ENCODE measurements around the gene CD101.

The CD101 gene

GRCh38 chr1:116957646-116958045 lies 43.9 kb upstream of the CD101 start:
- H4K8ac ChIP-seq (ENCODE audit: low read length): no peak overlapping the region
- H3K36me3 ChIP-seq (ENCODE audit: control insufficient read depth in 1 of 2, insufficient read depth in 2 of 2, low read depth in 1 of 2, low read length in 2 of 2): peaks cover 10 to 34% of the 10 kb centered on the region in 2 experiments
- H2BK5ac ChIP-seq (ENCODE audit: low read depth, low read length, poor library complexity, severe bottlenecking): no peak overlapping the region
- H3K27me3 ChIP-seq (ENCODE audit: control insufficient read depth in 1 of 2, insufficient read depth in 1 of 2, low read length in 2 of 2): no peaks in the 10 kb centered on the region
- no peak overlapping the region for H4K91ac ChIP-seq (ENCODE audit: low read length)
- H3K4me2 ChIP-seq (ENCODE audit: low read length, poor library complexity, severe bottlenecking): no peak overlapping the region
- no peak overlapping the region for H3K18ac ChIP-seq (ENCODE audit: low read depth in 1 of 2, low read length in 2 of 2)
- no peak overlapping the region for H3K14ac ChIP-seq (ENCODE audit: low read length in 2 of 2)
- no peaks in the 10 kb centered on the region for H3K9me3 ChIP-seq (ENCODE audit: control insufficient read depth, low read length)
- no peaks in the 10 kb centered on the region for H3K4me1 ChIP-seq (ENCODE audit: control insufficient read depth, insufficient read depth, low read depth, low read length)
- no peak overlapping the region for H3K4me3 ChIP-seq (ENCODE audit: insufficient read depth in 1 of 2, low read depth in 1 of 2, low read length in 2 of 2)
- H3K9ac ChIP-seq (ENCODE audit: low read length): no peak overlapping the region
- no peak for DNase-seq
- no peak overlapping the region for H2BK120ac ChIP-seq (ENCODE audit: low read depth, low read length)
- H2BK12ac ChIP-seq (ENCODE audit: low read length in 2 of 2): no peak overlapping the region
- no peak overlapping the region for H3K23ac ChIP-seq (ENCODE audit: low read length in 2 of 2)
- peaks cover 50% of the 10 kb centered on the region for H3K79me1 ChIP-seq (replicated peaks; ENCODE audit: low read length, poor library complexity, severe bottlenecking)
- H2AFZ ChIP-seq (ENCODE audit: low read depth, low read length): no peak overlapping the region
- 100% methylated on average over 2 of the region's 4 CpGs for WGBS
- H2BK15ac ChIP-seq (ENCODE audit: low read depth, poor library complexity, severe bottlenecking): no peak overlapping the region
- H2AK5ac ChIP-seq (ENCODE audit: low read length, severe bottlenecking): no peak overlapping the region
- no peak overlapping the region for H3K27ac ChIP-seq (ENCODE audit: low read length, poor library complexity, severe bottlenecking)
- no peak overlapping the region for H3K4ac ChIP-seq (ENCODE audit: low read depth in 1 of 2, low read length in 2 of 2)

GRCh38 chr1:116958110-116958509 lies 43.5 kb upstream of the CD101 start:
- Histone ChIP-seq H3K4me2 (ENCODE audit: low read length, poor library complexity, severe bottlenecking) (no peak overlapping the region), H4K91ac (ENCODE audit: low read length) (no peak overlapping the region), H3K4me1 (ENCODE audit: control insufficient read depth, insufficient read depth, low read depth, low read length) (no peaks in the 10 kb centered on the region), H2BK12ac (ENCODE audit: low read length in 2 of 2) (no peak overlapping the region), H2BK5ac (ENCODE audit: low read depth, low read length, poor library complexity, severe bottlenecking) (no peak overlapping the region), H3K27me3 (ENCODE audit: control insufficient read depth in 1 of 2, insufficient read depth in 1 of 2, low read length in 2 of 2) (no peaks in the 10 kb centered on the region), H3K9me3 (ENCODE audit: control insufficient read depth, low read length) (no peaks in the 10 kb centered on the region), H3K23ac (ENCODE audit: low read length in 2 of 2) (no peak overlapping the region), H3K4me3 (ENCODE audit: insufficient read depth in 1 of 2, low read depth in 1 of 2, low read length in 2 of 2) (no peak overlapping the region), H2AK5ac (ENCODE audit: low read length, severe bottlenecking) (no peak overlapping the region), H2BK15ac (ENCODE audit: low read depth, poor library complexity, severe bottlenecking) (no peak overlapping the region), H3K18ac (ENCODE audit: low read depth in 1 of 2, low read length in 2 of 2) (no peak overlapping the region), H2BK120ac (ENCODE audit: low read depth, low read length) (no peak overlapping the region), H3K27ac (ENCODE audit: low read length, poor library complexity, severe bottlenecking) (no peak overlapping the region), H2AFZ (ENCODE audit: low read depth, low read length) (no peak overlapping the region), H3K9ac (ENCODE audit: low read length) (no peak overlapping the region), H3K14ac (ENCODE audit: low read length in 2 of 2) (no peak overlapping the region), H3K36me3 (ENCODE audit: control insufficient read depth in 1 of 2, insufficient read depth in 2 of 2, low read depth in 1 of 2, low read length in 2 of 2) (peaks cover 15 to 38% of the 10 kb centered on the region in 2 experiments), H3K79me1 (replicated peaks; ENCODE audit: low read length, poor library complexity, severe bottlenecking) (peaks cover 49% of the 10 kb centered on the region), H3K4ac (ENCODE audit: low read depth in 1 of 2, low read length in 2 of 2) (no peak overlapping the region), H4K8ac (ENCODE audit: low read length) (no peak overlapping the region)
- 95% methylated on average over 4 of the region's 4 CpGs for WGBS
- no peak for DNase-seq

GRCh38 chr1:116958977-116959376 lies 42.6 kb upstream of the CD101 start:
- no peak overlapping the region for H2BK120ac ChIP-seq (ENCODE audit: low read depth, low read length)
- no peak overlapping the region for H3K14ac ChIP-seq (ENCODE audit: low read length in 2 of 2)
- no peak overlapping the region for H2BK12ac ChIP-seq (ENCODE audit: low read length in 2 of 2)
- H3K9me3 ChIP-seq (ENCODE audit: control insufficient read depth, low read length): no peaks in the 10 kb centered on the region
- no peak overlapping the region for H3K4ac ChIP-seq (ENCODE audit: low read depth in 1 of 2, low read length in 2 of 2)
- H3K4me3 ChIP-seq (ENCODE audit: insufficient read depth in 1 of 2, low read depth in 1 of 2, low read length in 2 of 2): no peak overlapping the region
- no peak overlapping the region for H2AK5ac ChIP-seq (ENCODE audit: low read length, severe bottlenecking)
- peaks cover 52% of the 10 kb centered on the region for H3K79me1 ChIP-seq (replicated peaks; ENCODE audit: low read length, poor library complexity, severe bottlenecking)
- no peak overlapping the region for H3K4me2 ChIP-seq (ENCODE audit: low read length, poor library complexity, severe bottlenecking)
- peaks cover 16 to 38% of the 10 kb centered on the region in 2 experiments for H3K36me3 ChIP-seq (ENCODE audit: control insufficient read depth in 1 of 2, insufficient read depth in 2 of 2, low read depth in 1 of 2, low read length in 2 of 2)
- H3K4me1 ChIP-seq (ENCODE audit: control insufficient read depth, insufficient read depth, low read depth, low read length): no peaks in the 10 kb centered on the region
- H3K27ac ChIP-seq (ENCODE audit: low read length, poor library complexity, severe bottlenecking): no peak overlapping the region
- no peak overlapping the region for H4K91ac ChIP-seq (ENCODE audit: low read length)
- H2BK5ac ChIP-seq (ENCODE audit: low read depth, low read length, poor library complexity, severe bottlenecking): no peak overlapping the region
- 91% methylated on average over 2 of the region's 2 CpGs for WGBS
- no peak overlapping the region for H3K9ac ChIP-seq (ENCODE audit: low read length)
- H2BK15ac ChIP-seq (ENCODE audit: low read depth, poor library complexity, severe bottlenecking): no peak overlapping the region
- no peak for DNase-seq
- H3K27me3 ChIP-seq (ENCODE audit: control insufficient read depth in 1 of 2, insufficient read depth in 1 of 2, low read length in 2 of 2): no peaks in the 10 kb centered on the region
- no peak overlapping the region for H2AFZ ChIP-seq (ENCODE audit: low read depth, low read length)
- no peak overlapping the region for H3K23ac ChIP-seq (ENCODE audit: low read length in 2 of 2)
- no peak overlapping the region for H3K18ac ChIP-seq (ENCODE audit: low read depth in 1 of 2, low read length in 2 of 2)
- no peak overlapping the region for H4K8ac ChIP-seq (ENCODE audit: low read length)

- H3K27me3 ChIP-seq (ENCODE audit: control insufficient read depth in 1 of 2, insufficient read depth in 1 of 2, low read length in 2 of 2): no peaks in the 10 kb centered on the region
- no peak overlapping the region for H3K4me3 ChIP-seq (ENCODE audit: insufficient read depth in 1 of 2, low read depth in 1 of 2, low read length in 2 of 2)
- H3K23ac ChIP-seq (ENCODE audit: low read length in 2 of 2): no peak overlapping the region
- H3K18ac ChIP-seq (ENCODE audit: low read depth in 1 of 2, low read length in 2 of 2): no peak overlapping the region
- no peaks in the 10 kb centered on the region for H3K4me1 ChIP-seq (ENCODE audit: control insufficient read depth, insufficient read depth, low read depth, low read length)
- no peaks in the 10 kb centered on the region for H3K9me3 ChIP-seq (ENCODE audit: control insufficient read depth, low read length)
- H3K14ac ChIP-seq (ENCODE audit: low read length in 2 of 2): no peak overlapping the region
- WGBS: 98% methylated on average over 6 of the region's 6 CpGs
- H3K4me2 ChIP-seq (ENCODE audit: low read length, poor library complexity, severe bottlenecking): no peak overlapping the region
- no peak for DNase-seq
- no peak overlapping the region for H4K91ac ChIP-seq (ENCODE audit: low read length)
- no peak overlapping the region for H2BK15ac ChIP-seq (ENCODE audit: low read depth, poor library complexity, severe bottlenecking)
- no peak overlapping the region for H2AK5ac ChIP-seq (ENCODE audit: low read length, severe bottlenecking)
- H3K36me3 ChIP-seq (ENCODE audit: control insufficient read depth in 1 of 2, insufficient read depth in 2 of 2, low read depth in 1 of 2, low read length in 2 of 2): peaks cover 16 to 35% of the 10 kb centered on the region in 2 experiments
- H2BK5ac ChIP-seq (ENCODE audit: low read depth, low read length, poor library complexity, severe bottlenecking): no peak overlapping the region
- H3K4ac ChIP-seq (ENCODE audit: low read depth in 1 of 2, low read length in 2 of 2): no peak overlapping the region
- H3K27ac ChIP-seq (ENCODE audit: low read length, poor library complexity, severe bottlenecking): no peak overlapping the region
- no peak overlapping the region for H2BK12ac ChIP-seq (ENCODE audit: low read length in 2 of 2)
- no peak overlapping the region for H2AFZ ChIP-seq (ENCODE audit: low read depth, low read length)
- H4K8ac ChIP-seq (ENCODE audit: low read length): no peak overlapping the region
- no peak overlapping the region for H2BK120ac ChIP-seq (ENCODE audit: low read depth, low read length)
- H3K9ac ChIP-seq (ENCODE audit: low read length): no peak overlapping the region
- H3K79me1 ChIP-seq (replicated peaks; ENCODE audit: low read length, poor library complexity, severe bottlenecking): peaks cover 47% of the 10 kb centered on the region
Measured at GRCh38 chr1:116961606-116962005, 40.0 kb upstream of the CD101 start.

Measured in mesenchymal stem cell (in vitro differentiated cells and primary cell).